Stimulated activated CD4-positive, alpha-beta T cell treated with anti-CD3 and anti-CD28 coated beads, Interleukin-4, amount 100 ng/mL, for 4 hours (primary cell): ENCODE data around the gene RBAK.
"Not testable (repeated sequence)": the region's sequence is repeated elsewhere in the genome, so short reads cannot be mapped to it uniquely, and the experiment has no call there.

ENCODE experiments used
- DNase-seq, 2 experiments: peaks; one replicate each; pipeline ENCODE4 v3.0.0-alpha.2; 2020

RBAK gene

GRCh38 chr7:5045558-5046396 is at the start of gene RBAK:
TSS of gene RBAK (plus strand) at chr7:5045860. CDS start at chr7:5048077, 2,217 bp downstream.
- DNase-seq, result peak; percentile 85 to 90

- DNase-seq, result no peak
Measured at GRCh38 chr7:4996696-4997222, 48.9 kb upstream of the RBAK start.

- no peak for DNase-seq
Measured at GRCh38 chr7:4998244-4998643, 47.4 kb upstream of the RBAK start.

- DNase-seq, result no peak
Measured at GRCh38 chr7:4998910-4999309, 46.8 kb upstream of the RBAK start.

GRCh38 chr7:4999369-4999950 is 46.2 kb upstream of the RBAK start:
- DNase-seq, result no peak

- DNase-seq, result no peak
Measured at GRCh38 chr7:5001003-5001402, 44.7 kb upstream of the RBAK start.

GRCh38 chr7:5001911-5002310 is 43.7 kb upstream of the RBAK start:
- no peak for DNase-seq

- no peak for DNase-seq
Measured at GRCh38 chr7:5005066-5005465, 40.6 kb upstream of the RBAK start.

GRCh38 chr7:5012985-5013384 is 32.7 kb upstream of the RBAK start:
- no peak for DNase-seq

GRCh38 chr7:5015936-5016335 is 29.7 kb upstream of the RBAK start:
- DNase-seq, result not testable (repeated sequence)

GRCh38 chr7:5017626-5018025 is 28.0 kb upstream of the RBAK start:
- not testable (repeated sequence) for DNase-seq

- DNase-seq, result no peak
Measured at GRCh38 chr7:5020098-5020497, 25.6 kb upstream of the RBAK start.

GRCh38 chr7:5020976-5021550 is 24.6 kb upstream of the RBAK start:
- not testable (repeated sequence) for DNase-seq

- not testable (repeated sequence) for DNase-seq
Measured at GRCh38 chr7:5023626-5024025, 22.0 kb upstream of the RBAK start.

GRCh38 chr7:5027796-5028410 is 17.8 kb upstream of the RBAK start:
- not testable (repeated sequence) for DNase-seq

GRCh38 chr7:5033186-5033585 is 12.5 kb upstream of the RBAK start:
- not testable (repeated sequence) for DNase-seq

GRCh38 chr7:5035276-5035675 is 10.4 kb upstream of the RBAK start:
- DNase-seq, result no peak

GRCh38 chr7:5036446-5036845 is 9.2 kb upstream of the RBAK start:
- DNase-seq, result no peak

GRCh38 chr7:5041047-5041446 is 4.6 kb upstream of the RBAK start:
- DNase-seq, result no peak

- DNase-seq, result no peak
Measured at GRCh38 chr7:5043661-5044060, 2.0 kb upstream of the RBAK start.

- not testable (repeated sequence) for DNase-seq
Measured at GRCh38 chr7:5046397-5046732, 705 bp downstream of the RBAK start.

- DNase-seq, result not testable (repeated sequence)
Measured at GRCh38 chr7:5047127-5047526, 1.5 kb downstream of the RBAK start.

GRCh38 chr7:5050676-5051075 is 5.0 kb downstream of the RBAK start:
- no peak for DNase-seq
